NOMO-1 treated with dmso at 0.1 percent for 144 hours (cell line): Measurements from ENCODE around the gene LHCGR.
"Not testable (repeated sequence)": the region's sequence is repeated elsewhere in the genome, so short reads cannot be mapped to it uniquely, and the experiment has no call there.

Experiments used
- DNase-seq: peaks from one replicate; lab custom pipeline; 2025; ENCODE audit not compliant: unreplicated experiment; lab: John Stamatoyannopoulos, UW

Gene LHCGR

DNA sequence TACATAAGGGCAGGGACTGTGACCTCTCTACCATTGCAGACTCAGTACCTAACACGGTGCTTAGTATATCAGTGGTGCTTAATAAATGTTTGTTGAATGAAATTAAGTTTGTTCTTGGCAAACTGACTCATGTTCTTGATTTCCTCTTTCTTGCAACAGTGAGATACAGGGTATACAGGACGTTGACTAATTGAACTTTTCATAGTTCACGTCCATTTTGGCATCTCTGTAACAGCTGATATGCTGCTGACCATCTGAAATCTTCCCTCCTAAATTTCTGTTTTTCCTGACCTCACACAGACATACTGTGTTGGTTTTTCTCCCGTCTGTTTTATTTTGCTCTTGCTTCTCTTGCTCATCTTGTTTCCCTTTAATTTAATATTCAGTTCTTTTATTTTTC, 44.2 kb downstream of the LHCGR start:
- no peak for DNase-seq

DNA sequence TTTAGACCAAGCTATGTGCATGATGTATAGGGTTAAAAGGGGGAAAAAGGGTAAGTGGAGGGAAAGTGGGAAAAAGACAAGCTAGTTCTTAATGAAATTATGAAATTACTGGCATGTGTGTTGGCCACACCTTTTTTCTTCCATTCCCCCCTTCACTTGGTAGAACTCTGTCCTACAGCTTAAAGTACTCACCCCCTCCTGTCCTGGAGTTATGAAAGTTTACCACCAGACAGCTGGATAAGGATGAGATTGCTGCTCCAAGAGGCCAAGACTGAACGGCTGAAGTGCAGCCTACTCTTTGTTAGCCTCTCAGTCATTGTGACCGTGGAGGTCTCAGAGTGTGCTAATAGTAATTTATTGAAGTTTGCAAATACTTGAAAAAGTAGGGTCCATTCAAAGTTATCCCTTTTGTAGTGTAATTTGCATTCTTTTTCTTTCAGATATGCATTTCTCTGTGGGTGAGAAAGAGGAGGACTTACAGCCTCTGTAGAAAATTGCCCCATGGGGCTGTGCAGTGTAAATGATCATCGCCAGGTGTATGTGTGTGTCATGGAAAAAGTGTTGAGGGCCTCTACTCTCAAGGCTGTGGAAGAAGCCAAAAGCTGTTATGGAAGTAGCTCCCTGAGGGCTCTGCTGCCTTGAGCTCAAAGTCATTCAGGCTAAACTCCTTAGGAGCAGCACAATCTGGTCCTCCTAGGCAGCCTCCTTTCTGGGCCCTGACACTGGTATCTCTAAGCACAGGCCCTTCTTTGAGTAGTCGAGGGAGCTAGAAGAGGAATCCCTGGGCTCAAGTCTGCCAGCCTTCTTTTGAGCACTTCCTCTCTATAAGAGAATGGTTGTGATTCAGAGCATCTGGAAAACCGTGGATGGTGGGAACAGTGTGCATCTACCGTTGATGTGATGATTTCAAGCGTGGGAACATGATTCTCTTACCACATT, 46.2 kb downstream of the LHCGR start:
- DNase-seq = no peak

DNA sequence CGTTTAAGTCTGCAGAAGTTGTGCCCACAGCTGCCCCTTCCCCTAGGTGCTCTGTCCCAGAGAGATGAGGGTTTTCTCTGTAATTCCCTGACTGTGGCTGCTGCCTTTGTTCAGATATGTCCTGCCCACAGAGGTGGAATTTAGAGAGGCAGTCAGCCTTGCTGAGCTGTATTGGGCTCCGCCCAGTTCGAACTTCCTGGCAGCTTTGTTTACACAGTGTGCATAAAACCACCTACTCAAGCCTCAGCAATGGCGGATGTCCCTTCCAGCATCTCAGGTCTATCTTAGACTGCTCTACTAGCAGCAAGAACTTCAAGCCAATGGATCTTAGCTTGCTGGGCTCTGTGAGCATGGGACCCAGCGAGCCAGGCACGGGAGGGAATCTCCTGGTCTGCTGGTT, 48.1 kb downstream of the LHCGR start:
- DNase-seq = no peak

DNA sequence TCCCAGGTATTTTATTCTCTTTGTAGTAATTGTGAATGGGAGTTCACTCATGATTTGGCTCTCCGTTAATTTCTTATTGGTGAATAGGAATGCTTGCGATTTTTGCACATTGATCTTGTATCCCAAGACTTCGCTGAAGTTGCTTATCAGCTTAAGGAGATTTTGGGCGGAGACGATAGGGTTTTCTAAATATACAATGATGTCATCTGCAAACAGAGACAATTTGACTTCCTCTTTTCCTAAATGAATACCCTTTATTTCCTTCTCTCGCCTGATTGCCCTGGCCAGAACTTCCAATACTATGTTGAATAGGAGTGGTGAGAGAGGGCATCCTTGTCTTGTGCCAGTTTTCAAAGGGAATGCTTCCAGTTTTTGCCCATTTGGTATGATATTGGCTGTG, 51.9 kb downstream of the LHCGR start:
- DNase-seq = not testable (repeated sequence)

DNA sequence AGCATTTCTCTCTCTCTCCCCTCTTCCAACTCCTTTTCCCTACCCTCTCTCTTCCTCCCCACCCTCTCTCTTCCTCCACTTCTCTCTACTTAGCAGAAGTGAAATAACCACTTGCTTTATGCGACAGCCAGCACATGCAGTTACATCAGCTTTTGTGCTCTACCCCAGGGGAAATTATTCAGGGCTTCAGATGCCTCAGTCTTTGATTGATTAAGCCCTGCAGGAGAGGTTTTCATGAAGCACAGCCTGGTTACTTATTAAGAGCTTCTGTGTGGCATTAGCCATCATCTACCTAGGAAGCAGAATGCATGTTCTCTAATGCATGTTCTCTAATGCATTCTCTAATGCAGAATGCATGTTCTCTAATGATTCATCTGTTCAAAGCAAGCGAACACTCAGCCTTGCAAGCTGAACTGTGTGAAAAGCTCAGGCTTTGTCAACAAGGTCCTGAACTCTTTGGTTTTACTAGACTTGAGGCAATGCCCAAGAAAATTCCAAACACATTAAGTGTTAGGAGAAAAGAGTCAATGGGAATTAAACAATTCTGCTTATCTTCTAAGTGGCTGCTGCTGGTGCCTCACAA, 56.1 kb downstream of the LHCGR start:
- DNase-seq = no peak

DNA sequence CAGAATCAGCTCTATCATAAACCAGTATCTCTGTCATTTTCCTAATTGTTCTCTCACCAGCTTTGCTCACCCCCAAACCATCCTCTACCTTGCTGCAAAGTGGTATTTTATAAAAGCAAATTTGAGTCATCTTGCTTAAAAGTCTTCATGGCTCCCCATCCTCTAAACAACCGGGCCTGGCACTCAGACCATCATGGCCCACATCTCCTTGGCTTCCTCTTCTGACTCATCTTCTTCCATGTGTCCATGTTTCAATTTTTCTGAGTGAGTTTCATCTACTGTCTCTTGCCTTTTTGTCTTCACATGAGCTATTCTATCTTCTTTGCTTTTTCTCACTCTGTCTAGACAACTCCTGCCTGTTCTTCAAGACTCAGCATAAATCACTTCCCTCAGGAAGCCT, 58.6 kb downstream of the LHCGR start:
- DNase-seq = no peak

DNA sequence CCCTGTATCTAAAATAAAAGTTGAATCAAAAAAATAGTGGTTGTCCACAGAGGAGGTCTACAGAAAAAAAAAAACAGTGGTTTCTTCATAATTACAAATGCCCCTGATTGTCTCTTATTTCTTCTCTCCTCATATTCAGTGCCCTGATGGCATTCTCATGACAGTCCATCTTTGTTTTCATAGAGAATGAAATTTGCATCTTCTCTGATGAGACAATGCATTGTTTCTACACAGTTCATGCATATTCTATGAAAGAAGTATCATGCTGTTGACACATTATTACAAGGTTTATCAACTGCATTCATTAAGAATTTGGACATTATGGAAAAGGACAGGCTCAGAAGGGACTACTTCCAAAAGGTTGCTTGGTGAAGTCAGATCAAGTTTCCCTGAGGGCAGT, 59.5 kb downstream of the LHCGR start:
- no peak for DNase-seq

DNA sequence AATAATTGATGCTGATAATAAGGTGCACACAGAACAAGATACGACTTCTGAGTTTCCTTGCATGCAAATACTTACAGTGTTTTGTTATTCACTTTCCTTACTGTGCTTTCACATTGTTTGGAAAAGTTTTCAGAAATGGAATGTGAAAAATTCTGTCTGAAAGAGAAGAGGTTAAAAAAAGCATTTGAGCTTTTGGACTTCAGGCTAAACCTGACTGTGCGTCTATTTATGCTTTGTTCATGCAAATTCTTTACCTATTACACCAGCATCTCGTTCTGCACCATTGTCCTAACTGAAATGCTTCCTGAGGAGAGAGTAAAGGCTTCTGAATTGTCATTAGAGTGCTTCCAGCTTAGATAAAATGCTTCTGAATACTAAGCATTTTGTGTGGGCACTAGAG, 61.4 kb downstream of the LHCGR start:
- DNase-seq = no peak

DNA sequence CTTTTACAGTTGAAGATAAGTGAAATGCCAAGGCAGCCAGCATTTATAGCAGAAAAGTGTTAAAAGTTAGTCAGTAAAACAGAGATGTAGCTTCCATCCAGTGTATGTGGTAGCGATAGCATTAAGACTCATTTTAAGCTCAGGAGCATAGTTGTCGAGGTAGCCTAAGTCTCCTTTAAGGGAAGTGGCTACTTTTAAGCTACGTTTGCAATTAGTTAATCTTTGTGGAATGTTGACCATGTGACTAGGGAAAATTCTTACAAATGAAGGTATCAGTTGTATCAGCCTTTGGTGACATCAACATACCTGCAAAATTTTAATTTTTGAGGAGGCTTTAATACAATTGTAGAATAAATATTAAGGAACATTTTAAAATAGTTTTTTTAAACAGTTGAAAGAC, 61.9 kb downstream of the LHCGR start:
- no peak for DNase-seq

DNA sequence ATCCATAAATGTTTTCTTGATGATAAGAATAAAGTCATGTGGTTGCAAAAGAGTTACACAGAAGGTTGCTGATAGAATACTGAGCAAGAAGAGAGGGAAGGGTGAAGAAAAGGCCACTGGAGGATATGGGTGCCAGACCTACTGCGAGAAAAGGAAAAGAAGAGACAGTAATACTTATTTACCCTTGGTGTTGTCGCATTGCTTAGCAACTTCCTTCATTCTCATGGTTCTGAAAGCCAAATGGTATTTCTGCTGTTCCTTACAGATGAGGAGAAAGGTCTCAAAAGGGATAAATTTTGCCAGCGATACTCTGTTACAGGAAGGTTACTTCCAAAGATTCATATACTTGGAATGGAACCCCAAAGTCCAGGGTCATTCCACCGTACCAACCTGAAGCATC, 62.5 kb downstream of the LHCGR start:
- no peak for DNase-seq

DNA sequence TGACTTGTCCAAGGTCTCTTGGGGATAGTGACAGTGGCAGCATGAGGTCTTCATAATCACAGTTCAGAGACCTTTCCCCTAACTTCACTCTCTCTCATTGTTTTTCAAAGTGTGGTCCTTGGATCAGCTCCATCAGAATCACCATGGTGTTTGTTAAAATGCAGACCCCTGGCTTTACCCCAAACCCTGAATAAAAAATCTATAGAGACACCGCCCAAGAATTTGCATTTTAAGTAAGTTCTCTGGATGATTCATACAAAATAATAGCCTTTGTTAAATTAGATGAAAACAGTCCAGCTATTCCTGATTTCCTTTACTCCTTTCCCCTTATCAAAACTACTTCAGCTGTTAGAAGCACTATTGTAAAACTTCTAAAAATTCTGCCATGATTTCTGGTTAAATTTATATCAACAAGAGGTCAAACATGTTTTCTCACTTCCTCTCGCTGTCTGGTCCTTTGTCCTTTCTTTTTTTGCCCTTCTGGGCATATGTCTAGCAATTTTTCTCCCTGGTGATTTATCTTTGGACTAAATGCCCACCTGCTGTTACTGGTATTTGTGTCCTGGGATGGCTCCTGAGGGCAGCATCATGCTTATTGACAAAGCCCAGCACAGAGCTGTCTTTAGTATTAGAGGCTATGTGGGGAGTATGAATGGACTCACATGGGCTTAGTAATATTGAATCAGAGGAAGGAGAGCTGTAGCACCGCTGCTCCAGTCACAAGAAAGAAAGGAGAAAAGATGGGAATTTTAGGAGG, 63.4 kb downstream of the LHCGR start:
- DNase-seq = no peak

DNA sequence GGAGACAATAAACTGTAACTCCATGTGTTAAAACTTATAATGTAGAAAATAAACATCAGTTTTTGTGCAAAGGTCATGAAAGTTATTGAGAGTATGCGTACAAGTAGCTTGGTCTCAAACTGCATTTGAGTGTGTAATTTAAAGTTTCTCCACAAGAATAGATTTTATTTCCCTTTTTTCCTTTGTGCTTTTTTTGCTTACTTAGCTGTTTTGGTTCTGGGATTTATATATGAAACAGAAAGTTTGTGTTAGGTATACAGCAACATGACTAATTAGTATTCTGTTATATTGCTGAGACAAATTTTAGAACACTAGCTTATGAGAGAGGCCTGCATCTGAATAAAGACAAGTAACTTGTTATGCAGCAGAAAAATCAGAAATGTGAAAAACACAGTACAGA, 70.4 kb downstream of the LHCGR start:
- no peak for DNase-seq

DNA sequence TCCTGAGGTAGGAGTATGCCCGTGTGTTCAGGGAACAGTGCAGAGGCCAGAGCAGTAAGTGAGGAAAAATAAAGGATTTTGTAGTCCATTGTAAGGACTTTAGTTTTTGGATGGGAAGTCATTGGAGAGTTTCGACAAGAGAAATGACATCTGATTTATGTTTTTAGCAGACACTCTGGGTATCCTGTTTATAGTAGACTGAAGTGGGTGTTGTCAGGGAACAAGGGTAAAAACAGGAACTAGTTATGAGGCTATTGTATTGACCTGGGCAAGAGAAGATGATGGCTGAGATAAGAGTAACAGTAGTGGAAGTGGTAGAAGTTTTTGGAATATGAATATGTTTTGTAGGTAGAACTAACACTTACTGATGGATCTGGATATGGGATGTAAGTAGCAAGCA, 78.1 kb downstream of the LHCGR start:
- no peak for DNase-seq

DNA sequence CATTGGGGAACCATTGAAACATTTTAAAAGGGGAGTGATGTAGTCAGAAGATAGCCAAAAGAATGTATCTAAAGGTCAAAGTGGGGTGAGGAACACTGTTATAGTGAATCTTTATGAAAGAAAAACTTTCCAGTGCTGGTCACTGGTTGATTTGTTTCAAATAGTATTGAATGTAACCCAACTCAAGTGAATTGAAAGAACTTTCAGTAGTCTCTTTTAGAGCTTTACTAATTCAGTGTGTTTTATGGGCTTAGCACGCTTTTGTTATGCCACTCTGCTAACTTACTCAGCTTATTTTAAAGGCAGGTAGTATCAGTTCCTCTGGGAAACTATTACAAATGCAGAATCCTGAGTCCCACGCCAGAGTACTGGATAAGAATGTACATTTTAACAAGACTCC, 80.6 kb downstream of the LHCGR start:
- no peak for DNase-seq

DNA sequence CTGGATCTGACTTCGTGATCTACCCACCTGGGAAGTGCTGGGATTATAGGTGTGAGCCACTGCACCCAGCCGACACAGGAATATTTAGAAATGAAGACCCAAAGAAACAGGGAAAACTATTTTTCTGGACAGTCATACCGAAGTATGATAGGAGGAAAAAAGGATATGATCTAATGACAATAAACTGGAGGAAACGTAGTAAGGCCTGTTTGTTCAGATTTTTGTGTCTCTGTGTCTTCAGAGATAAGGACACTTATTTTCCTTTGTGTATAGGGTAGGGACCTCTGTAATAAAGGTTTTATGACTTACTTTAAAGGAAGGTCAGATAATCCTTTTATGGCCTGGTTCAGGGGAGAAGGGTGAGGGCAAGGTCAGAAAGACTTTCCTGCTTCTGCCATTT, 81.9 kb downstream of the LHCGR start:
- DNase-seq = no peak

DNA sequence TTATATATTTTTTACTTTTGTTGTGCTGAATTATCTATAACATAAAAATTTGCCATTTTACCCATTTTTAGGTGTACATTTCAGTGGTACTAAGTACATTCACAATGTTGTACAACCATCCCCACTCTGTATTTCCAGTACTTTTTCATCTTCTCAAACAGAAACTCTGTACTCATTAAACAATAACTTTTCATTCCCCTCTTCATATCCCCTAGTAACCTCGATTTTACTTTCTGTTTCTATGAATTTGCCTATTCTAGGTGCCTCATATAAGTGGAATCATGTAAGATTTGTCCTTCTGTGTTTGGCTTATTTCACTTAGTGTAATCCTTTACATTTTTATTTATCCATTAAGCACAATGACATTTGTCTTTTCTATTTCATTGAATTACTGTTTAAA, 86.5 kb downstream of the LHCGR start:
- DNase-seq = no peak

DNA sequence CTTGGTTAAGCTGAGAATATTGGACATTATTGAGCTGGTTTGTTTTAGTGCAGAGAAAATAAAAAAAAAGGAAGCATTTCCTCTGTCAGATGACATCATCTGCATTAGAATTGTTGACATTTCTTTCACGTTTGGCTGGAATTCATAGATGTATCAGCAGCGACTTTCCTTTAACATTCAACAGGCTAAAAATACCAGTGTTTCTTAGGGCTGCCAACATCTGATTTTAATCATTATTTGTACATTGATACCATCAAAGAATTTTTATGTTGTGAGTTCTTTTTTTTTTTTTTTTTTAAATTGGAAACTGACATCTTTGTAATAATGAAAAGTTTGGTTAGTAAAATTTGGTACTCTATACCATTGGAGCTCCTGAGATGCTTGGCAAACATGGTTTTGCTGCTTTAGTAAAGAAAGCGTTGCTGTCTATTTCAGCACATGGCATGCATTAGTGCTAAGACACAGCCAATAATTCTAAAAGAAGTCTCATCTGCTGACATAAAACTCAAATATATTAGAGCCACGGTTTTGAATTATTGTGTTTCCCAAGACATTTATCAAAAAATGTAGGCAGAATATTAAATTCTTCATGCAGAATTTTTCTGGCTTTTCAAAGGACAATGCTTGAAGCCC, 104.2 kb downstream of the LHCGR start:
- no peak for DNase-seq

DNA sequence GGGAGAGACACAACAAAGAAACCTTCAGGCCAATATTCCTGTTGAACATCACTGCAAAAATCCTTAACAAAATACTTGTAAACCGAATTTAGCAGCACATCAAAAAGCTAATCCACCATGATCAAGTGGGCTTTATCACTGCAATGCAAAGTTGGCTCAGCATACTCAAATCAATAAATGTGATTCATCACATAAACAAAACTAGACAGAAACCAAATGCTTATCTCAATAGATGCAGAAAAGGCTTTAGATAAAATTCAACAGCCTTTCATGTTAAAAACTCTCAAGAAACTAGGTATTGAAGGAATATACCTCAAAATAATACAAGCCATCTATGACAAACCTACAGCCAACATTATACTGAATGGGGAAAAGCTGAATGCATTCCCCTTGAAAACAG, 117.3 kb downstream of the LHCGR start:
- DNase-seq = no peak
